Measurements from ENCODE around the gene PCMTD2. TPM values are rescaled to one million over a fixed set of nuclear protein-coding genes. Genes with fewer than 3 reads are reported as not detected.

Gene PCMTD2
- total and polyA plus RNA-seq, 7 donors: 9.9 to 73.9 (median 60.3) TPM

GRCh38 chr20:64214952-64215351, 40.6 kb upstream of the PCMTD2 start:
- Histone ChIP-seq H3K27ac (no peak overlapping the region), H3K4me1 (peaks cover 0 to 33% (median 23%) of the 10 kb centered on the region in 4 donors), H3K27me3 (no peaks in the 10 kb centered on the region), H3K36me3 (no peaks in the 10 kb centered on the region), H3K4me3 (no peak overlapping the region), H3K9me3 (no peaks in the 10 kb centered on the region)
- 40 to 72% methylated on average over 6 of the region's 6 CpGs for WGBS, 2 donors
- DNase-seq: no peak
- no peak for TF ChIP-seq CTCF (IDR thresholded peaks at IDR 0.05)
- no peak for TF ChIP-seq POLR2A (IDR thresholded peaks at IDR 0.05)
- TF ChIP-seq EP300 (IDR thresholded peaks at IDR 0.05): no peak
- TF ChIP-seq POLR2AphosphoS5 (IDR thresholded peaks at IDR 0.05): no peak
- intact Hi-C loops (cut with DNase I): no loop called here

GRCh38 chr20:64216036-64216435, 39.5 kb upstream of the PCMTD2 start:
- intact Hi-C loops (cut with DNase I): no loop called here
- TF ChIP-seq EP300 (IDR thresholded peaks at IDR 0.05) (no peak), CTCF (IDR thresholded peaks at IDR 0.05) (no peak), POLR2A (IDR thresholded peaks at IDR 0.05) (no peak), POLR2AphosphoS5 (IDR thresholded peaks at IDR 0.05) (no peak)
- no peak overlapping the region for H3K27ac ChIP-seq
- H3K4me1 ChIP-seq: peaks cover 0 to 33% (median 23%) of the 10 kb centered on the region in 4 donors
- no peaks in the 10 kb centered on the region for H3K9me3 ChIP-seq
- no peak overlapping the region for H3K4me3 ChIP-seq
- 68 to 80% methylated on average over 3 of the region's 3 CpGs for WGBS, 2 donors
- no peaks in the 10 kb centered on the region for H3K36me3 ChIP-seq
- no peaks in the 10 kb centered on the region for H3K27me3 ChIP-seq
- DNase-seq: no peak

GRCh38 chr20:64216910-64217309, 38.6 kb upstream of the PCMTD2 start:
- intact Hi-C loops (cut with DNase I): no loop called here
- DNase-seq: no peak
- Histone ChIP-seq H3K4me3 (no peak overlapping the region), H3K27ac (no peak overlapping the region), H3K36me3 (no peaks in the 10 kb centered on the region), H3K4me1 (peaks cover 0 to 33% (median 23%) of the 10 kb centered on the region in 4 donors), H3K27me3 (no peaks in the 10 kb centered on the region), H3K9me3 (no peaks in the 10 kb centered on the region)
- TF ChIP-seq POLR2AphosphoS5 (IDR thresholded peaks at IDR 0.05): no peak
- WGBS, 2 donors: 92 to 93% methylated on average over 11 of the region's 11 CpGs

GRCh38 chr20:64217539-64218221, 37.9 kb upstream of the PCMTD2 start:
- H3K27ac ChIP-seq: no peak overlapping the region
- intact Hi-C loops (cut with DNase I): no loop called here

GRCh38 chr20:64219202-64219601, 36.3 kb upstream of the PCMTD2 start:
- H3K36me3 ChIP-seq: no peaks in the 10 kb centered on the region
- 87 to 88% methylated on average over 12 of the region's 12 CpGs for WGBS, 2 donors

More at GRCh38 chr20:64217539-64218221, 37.9 kb upstream of the PCMTD2 start:
- no peak for DNase-seq
- Histone ChIP-seq H3K27me3 (no peaks in the 10 kb centered on the region), H3K36me3 (no peaks in the 10 kb centered on the region), H3K9me3 (no peaks in the 10 kb centered on the region), H3K4me1 (peaks cover 0 to 27% (median 17%) of the 10 kb centered on the region in 4 donors), H3K4me3 (no peak overlapping the region)
- no peak for TF ChIP-seq EP300 (IDR thresholded peaks at IDR 0.05)
- TF ChIP-seq CTCF (IDR thresholded peaks at IDR 0.05): no peak
- no peak for TF ChIP-seq POLR2AphosphoS5 (IDR thresholded peaks at IDR 0.05)
- no peak for TF ChIP-seq POLR2A (IDR thresholded peaks at IDR 0.05)
- WGBS, 2 donors: 27 to 73% methylated on average over 13 of the region's 13 CpGs

More at GRCh38 chr20:64219202-64219601, 36.3 kb upstream of the PCMTD2 start:
- H3K4me1 ChIP-seq: peaks cover 0 to 22% (median 7%) of the 10 kb centered on the region in 4 donors
- H3K27me3 ChIP-seq: no peaks in the 10 kb centered on the region
- TF ChIP-seq POLR2AphosphoS5 (IDR thresholded peaks at IDR 0.05) (no peak), CTCF (IDR thresholded peaks at IDR 0.05) (no peak), EP300 (IDR thresholded peaks at IDR 0.05) (no peak), POLR2A (IDR thresholded peaks at IDR 0.05) (no peak)
- intact Hi-C loops (cut with DNase I): no loop called here
- H3K9me3 ChIP-seq: no peaks in the 10 kb centered on the region
- H3K4me3 ChIP-seq: no peak overlapping the region
- no peak for DNase-seq
- no peak overlapping the region for H3K27ac ChIP-seq

All from sigmoid colon (tissue), 7 donors.